IMR-90 (cell line): ENCODE data around the gene TBC1D17. TPM values are rescaled to one million over a fixed set of nuclear protein-coding genes. Genes with fewer than 3 reads are reported as not detected.

Source experiments
- ATAC-seq: fragments of 200-7000 bp; cut with Tn5 transposase; 2 replicates; pipeline ENCODE4 v1.9.1; 2020; ENCODE audit warnings: low read depth, mild to moderate bottlenecking, moderate library complexity
- BruUV-seq: library from RNA; stranded (reverse); fragments of 400-500 nt; replicated peaks from 2 replicates; lab custom pipeline; 2021; lab: Mats Ljungman, UMichigan
- CTCF ChIA-PET: fragments of 300-600 bp; formaldehyde crosslinking; extraction: SDS; loops from one replicate; lab custom pipeline; 2021; ENCODE audit warnings: antibody characterized with exemption; lab: Yijun Ruan, JAX
- POLR2A ChIA-PET: fragments of 300-600 bp; sonication (Branson Sonifier 250); formaldehyde crosslinking; loops from one replicate; lab custom pipeline; 2022; ENCODE audit warnings: antibody characterized with exemption; ENCODE audit not compliant: unreplicated experiment; lab: Charles Lee
- DNase-seq: peaks from one replicate; pipeline ENCODE4 v3.0.0; 2013
- H2AFZ ChIP-seq: replicated peaks from 2 replicates; pipeline ENCODE3; 2013; ENCODE audit warnings: low read length, mild to moderate bottlenecking; ENCODE audit not compliant: poor library complexity
- H2AK5ac ChIP-seq: 2 replicates; pipeline ENCODE4 v1.6.1; 2013; ENCODE audit warnings: low read depth, low read length, inconsistent platforms
- H2AK9ac ChIP-seq: replicated peaks from 2 replicates; pipeline ENCODE3; 2013; ENCODE audit warnings: mild to moderate bottlenecking, low read depth, low read length, moderate library complexity; ENCODE audit not compliant: poor library complexity
- H2BK120ac ChIP-seq: 2 replicates; pipeline ENCODE4 v1.6.1; 2013; ENCODE audit warnings: low read depth, low read length, inconsistent platforms
- H2BK15ac ChIP-seq: 3 replicates; pipeline ENCODE4 v1.6.1; 2013; ENCODE audit warnings: low read depth, low read length, inconsistent platforms
- H2BK20ac ChIP-seq: 2 replicates; pipeline ENCODE4 v1.6.1; 2013; ENCODE audit warnings: low read depth, mild to moderate bottlenecking, inconsistent platforms, low read length, moderate library complexity
- H2BK5ac ChIP-seq: 2 replicates; pipeline ENCODE4 v1.6.1; 2013; ENCODE audit warnings: mild to moderate bottlenecking, low read depth, low read length, inconsistent platforms; ENCODE audit not compliant: poor library complexity, severe bottlenecking
- H3K14ac ChIP-seq: replicated peaks from 2 replicates; pipeline ENCODE4 v1.6.1; 2013; ENCODE audit warnings: low read depth, low read length, inconsistent platforms
- H3K18ac ChIP-seq: 2 replicates; pipeline ENCODE4 v1.6.1; 2013; ENCODE audit warnings: low read depth, low read length, control low read depth
- H3K23ac ChIP-seq: 2 replicates; pipeline ENCODE4 v1.6.1; 2013; ENCODE audit warnings: low read depth, low read length, inconsistent platforms
- H3K27ac ChIP-seq: 2 replicates; pipeline ENCODE4 v1.5.1; 2013; ENCODE audit warnings: mild to moderate bottlenecking, control low read depth, low read length; ENCODE audit not compliant: insufficient read depth
- H3K27me3 ChIP-seq: 2 replicates; pipeline ENCODE4 v1.6.1; 2013; ENCODE audit warnings: low read length; ENCODE audit not compliant: control insufficient read depth, insufficient read depth
- H3K36me3 ChIP-seq: 2 replicates; pipeline ENCODE4 v1.6.1; 2013; ENCODE audit warnings: low read length, mixed read lengths; ENCODE audit not compliant: control insufficient read depth, insufficient read depth
- H3K4ac ChIP-seq: 2 replicates; pipeline ENCODE4 v1.6.1; 2013; ENCODE audit warnings: low read depth, low read length, inconsistent platforms
- H3K4me1 ChIP-seq: 2 replicates; pipeline ENCODE4 v1.6.1; 2013; ENCODE audit warnings: low read length, mixed read lengths; ENCODE audit not compliant: control insufficient read depth, insufficient read depth
- H3K4me2 ChIP-seq: 2 replicates; pipeline ENCODE4 v1.6.1; 2013; ENCODE audit warnings: low read depth, mild to moderate bottlenecking, control low read depth, low read length, moderate library complexity
- H3K4me3 ChIP-seq: 2 replicates; pipeline ENCODE4 v1.5.1; 2013; ENCODE audit warnings: low read depth, mild to moderate bottlenecking, control low read depth, low read length, moderate library complexity; ENCODE audit not compliant: insufficient read depth
- H3K56ac ChIP-seq: 2 replicates; pipeline ENCODE4 v1.6.1; 2013; ENCODE audit warnings: low read length, inconsistent platforms; ENCODE audit not compliant: insufficient read depth; ENCODE audit errors: extremely low read depth
- H3K79me1 ChIP-seq, 2 experiments: 2 replicates each; pipeline ENCODE4 v1.6.1; 2013; ENCODE audit warnings: low read length in 2 of 2, inconsistent platforms in 1 of 2, low read depth in 1 of 2
- H3K9ac ChIP-seq: 2 replicates; pipeline ENCODE4 v1.6.1; 2013; ENCODE audit warnings: low read depth, low read length, control low read depth
- H3K9me1 ChIP-seq: 2 replicates; pipeline ENCODE4 v1.6.1; 2013; ENCODE audit warnings: low read length, inconsistent platforms; ENCODE audit not compliant: insufficient read depth
- H3K9me3 ChIP-seq: 2 replicates; pipeline ENCODE4 v1.6.1; 2013; ENCODE audit warnings: low read length; ENCODE audit not compliant: control insufficient read depth, insufficient read depth
- H4K20me1 ChIP-seq: 2 replicates; pipeline ENCODE4 v1.6.1; 2013; ENCODE audit warnings: low read length, inconsistent platforms; ENCODE audit not compliant: insufficient read depth
- H4K5ac ChIP-seq: 2 replicates; pipeline ENCODE4 v1.6.1; 2013; ENCODE audit warnings: mild to moderate bottlenecking, low read depth, low read length, control low read depth
- H4K8ac ChIP-seq, 2 experiments: 2 replicates each; pipeline ENCODE4 v1.6.1; 2013; ENCODE audit warnings: low read depth in 2 of 2, low read length in 2 of 2, control low read depth in 1 of 2, inconsistent platforms in 1 of 2
- H4K91ac ChIP-seq: 2 replicates; pipeline ENCODE4 v1.6.1; 2013; ENCODE audit warnings: low read depth, low read length, inconsistent platforms; ENCODE audit not compliant: insufficient read depth
- BHLHE40 ChIP-seq: fragments of 150-350 bp; IDR thresholded peaks from 2 replicates; pipeline ENCODE4 v1.6.1; 2016; ENCODE audit warnings: mild to moderate bottlenecking, low read depth, low read length
- CHD1 ChIP-seq: IDR thresholded peaks from 2 replicates; pipeline ENCODE4 v1.6.1; 2012; ENCODE audit warnings: low read depth, low read length, improper control_type of control experiment
- FOS ChIP-seq: fragments of 150-350 bp; IDR thresholded peaks from 2 replicates; pipeline ENCODE4 v1.6.1; 2016; ENCODE audit warnings: low read depth, low read length
- POLR2A ChIP-seq: IDR thresholded peaks from 2 replicates; pipeline ENCODE4 v1.6.1; 2012; ENCODE audit warnings: mild to moderate bottlenecking, low read depth, low read length
- RAD21 ChIP-seq: IDR thresholded peaks from 2 replicates; pipeline ENCODE4 v1.6.1; 2012; ENCODE audit warnings: low read length, improper control_type of control experiment
- RFX5 ChIP-seq: IDR thresholded peaks from 2 replicates; pipeline ENCODE4 v1.8.0; 2012; ENCODE audit warnings: low read depth, mild to moderate bottlenecking, low read length, moderate library complexity
- SMC3 ChIP-seq: fragments of 150-350 bp; IDR thresholded peaks from 2 replicates; pipeline ENCODE4 v1.6.1; 2016; ENCODE audit warnings: low read depth, mild to moderate bottlenecking, antibody characterized with exemption, low read length, moderate library complexity
- WGBS, 2 experiments: methylation state at CpG; one replicate each; pipeline versions ENCODE4 v1.1.5 to v1.1.7; 2013; ENCODE audit warnings: missing lambda C conversion rate in 2 of 2; ENCODE audit not compliant: insufficient read length in 1 of 2; ENCODE audit errors: extremely low coverage in 2 of 2; 5-methylcytosine and 5-hydroxymethylcytosine counted together
- dilution Hi-C: fragments of 300-500 bp; cut with HindIII; formaldehyde crosslinking; loops from one replicate; pipeline ENCODE4 v1.14.3; 2018; ENCODE audit warnings: low sequenced_read_pairs; ENCODE audit not compliant: unreplicated experiment
- in situ Hi-C: fragments of 300-500 bp; cut with MboI; formaldehyde crosslinking; loops from 3 replicates; pipeline ENCODE4 v1.14.3; 2019; ENCODE audit warnings: low sequenced_read_pairs, inconsistent platforms, mixed read lengths
- intact Hi-C: fragments of 100-400 bp; cut with micrococcal nuclease; formaldehyde crosslinking; loops from 2 replicates; pipeline ENCODE4 v1.10.0; 2022
- polyA plus RNA-seq, 3 experiments: library from polyadenylated mRNA; depleted of rRNA; stranded (reverse); fragments of >200 nt; gene quantifications; 2 replicates each; pipeline ENCODE4 v1.2.3, GENCODE V29; 2012; ENCODE audit warnings: low replicate concordance in 1 of 3
- total RNA-seq: library from RNA; depleted of rRNA; stranded (reverse); fragments of >200 nt; gene quantifications from 2 replicates; pipeline ENCODE4 v1.2.3, GENCODE V29; 2012
- TF ChIP-seq, protein P1 (sequence below): conservative IDR thresholded peaks from 2 replicates; pipeline ENCODE4 v1.5.1; 2012; ENCODE audit warnings: mild to moderate bottlenecking, low read depth, low read length, improper control_type of control experiment
- TF ChIP-seq, protein P2 (sequence below): fragments of 150-350 bp; IDR thresholded peaks from 2 replicates; pipeline ENCODE4 v1.6.1; 2016; ENCODE audit warnings: low read depth, mild to moderate bottlenecking, low read length, moderate library complexity, borderline replicate concordance
- TF ChIP-seq, protein P3 (sequence below): fragments of 150-350 bp; IDR thresholded peaks from 2 replicates; pipeline ENCODE4 v1.6.1; 2017; ENCODE audit warnings: mild to moderate bottlenecking, antibody characterized with exemption, low read length, low read depth

TBC1D17 gene
- total and polyA plus RNA-seq, 2 of the 4 experiments (the other 2 are of a cell fraction) = 1.1 to 27.8 TPM

DNA sequence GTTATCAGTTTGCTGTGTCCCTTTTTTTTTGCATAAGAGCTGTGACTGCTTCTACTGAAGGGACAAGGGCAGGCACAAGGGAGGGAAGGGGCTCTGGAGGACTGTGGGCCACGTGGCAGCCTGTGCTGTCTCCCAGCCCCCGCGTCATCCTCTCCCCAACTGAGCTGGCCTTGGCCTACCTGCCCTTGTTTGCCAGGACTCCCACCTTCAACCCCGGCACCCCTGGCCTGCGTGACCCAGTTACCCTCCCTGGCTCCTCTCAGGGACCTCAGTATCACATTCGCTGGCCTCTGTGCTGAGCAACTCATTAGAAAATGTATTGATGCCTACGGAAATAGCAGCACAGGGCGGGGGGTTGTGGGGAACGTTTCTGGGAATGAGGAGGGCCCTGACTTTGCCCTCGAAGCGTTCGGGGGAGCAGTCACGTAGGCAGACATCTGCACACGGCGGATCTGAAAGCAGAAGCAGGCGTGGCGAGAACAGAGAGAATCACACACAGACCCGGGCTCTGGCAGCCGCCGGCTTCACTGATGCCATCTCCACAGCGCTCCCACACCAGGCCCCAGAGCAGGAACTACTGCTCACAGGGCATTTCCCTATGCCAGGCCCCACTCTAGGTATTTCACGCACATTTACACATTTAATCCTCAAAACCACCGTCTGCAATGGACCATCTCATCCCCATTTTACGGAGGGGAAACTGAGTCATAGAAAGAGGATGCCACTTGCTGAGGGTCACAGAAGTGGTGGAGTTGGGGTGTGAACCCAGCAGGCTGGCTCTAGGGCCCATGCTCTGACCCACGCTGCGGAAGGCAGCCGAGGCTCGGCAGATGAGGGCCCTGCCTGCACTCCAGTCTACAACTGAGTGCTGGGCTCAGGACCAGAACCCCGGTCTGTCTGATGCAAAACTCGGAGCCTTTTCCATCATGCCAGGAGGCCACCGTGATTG is 45.8 kb downstream of the TBC1D17 start (continued):
- no peak for TF ChIP-seq SMC3

DNA sequence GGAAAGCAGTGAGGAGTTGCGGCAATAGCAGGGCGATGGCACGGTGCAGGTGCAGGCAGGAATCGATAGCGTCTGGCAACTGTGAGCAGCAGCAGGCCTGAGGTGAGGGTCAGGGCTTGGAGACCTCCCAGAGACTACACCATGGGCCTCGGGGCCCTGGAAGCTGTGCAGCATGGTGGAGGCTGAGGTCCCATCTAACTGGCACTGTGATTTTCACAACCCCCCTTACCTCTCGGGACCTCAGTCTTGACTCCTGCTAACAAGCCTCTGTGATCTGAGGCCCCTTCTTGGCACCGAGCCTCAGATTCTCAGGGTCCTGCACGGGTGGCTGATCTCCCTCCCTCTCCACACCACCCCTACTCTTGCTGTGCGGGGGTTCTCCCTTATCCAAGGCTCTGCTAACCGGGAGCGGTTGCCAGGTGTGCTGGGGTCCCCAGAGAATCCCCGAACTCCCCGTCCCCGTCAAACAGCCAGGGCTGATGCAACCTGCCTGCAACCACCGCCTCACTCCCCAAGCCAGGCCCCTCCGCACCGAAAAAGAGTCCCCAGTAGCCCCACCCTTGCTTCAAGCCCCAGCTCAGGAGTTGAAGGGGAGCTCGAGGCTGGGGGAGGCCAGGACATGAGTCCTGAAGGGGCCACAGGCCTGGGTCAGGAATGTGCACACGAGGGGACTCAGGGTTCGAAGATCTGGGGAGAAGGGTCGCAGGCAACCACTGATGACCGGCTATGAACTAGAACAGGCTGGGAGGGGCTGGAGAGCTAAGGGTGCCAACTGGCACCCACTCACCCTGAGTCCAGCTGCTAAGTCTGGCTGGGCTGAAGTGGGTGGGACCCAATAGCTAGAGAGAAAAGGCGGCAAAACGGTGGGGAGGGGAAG is 46.7 kb downstream of the TBC1D17 start:
- Histone ChIP-seq H3K14ac (no peak overlapping the region), H4K20me1 (peaks cover 47% of the 10 kb centered on the region), H2BK120ac (no peak overlapping the region), H2BK5ac (no peak overlapping the region), H2AFZ (no peak overlapping the region), H4K91ac (no peak overlapping the region), H3K56ac (no peak overlapping the region), H3K27ac (no peak overlapping the region), H2AK5ac (no peak overlapping the region), H3K18ac (no peak overlapping the region), H3K9me1 (peaks cover 20% of the 10 kb centered on the region), H3K27me3 (no peaks in the 10 kb centered on the region), H2BK15ac (no peak overlapping the region), H3K79me1 (peaks cover 28 to 77% of the 10 kb centered on the region in 2 experiments), H4K8ac (no peak overlapping the region), H3K23ac (no peak overlapping the region), H3K4me1 (peaks cover 17% of the 10 kb centered on the region), H3K9me3 (no peaks in the 10 kb centered on the region), H3K4me3 (no peak overlapping the region), H3K36me3 (peaks cover 22% of the 10 kb centered on the region), H3K9ac (no peak overlapping the region), H2BK20ac (no peak overlapping the region), H3K4me2 (no peak overlapping the region), H3K4ac (no peak overlapping the region; the same call in 1 of the 2 replicates), H4K5ac (no peak overlapping the region), H2AK9ac (no peak overlapping the region)
- dilution Hi-C loops (no loop called here), in situ Hi-C loops (no loop called here), intact Hi-C loops (no loop called here)
- DNase-seq (no peak), ATAC-seq (no peak)
- TF ChIP-seq, protein P1, sequence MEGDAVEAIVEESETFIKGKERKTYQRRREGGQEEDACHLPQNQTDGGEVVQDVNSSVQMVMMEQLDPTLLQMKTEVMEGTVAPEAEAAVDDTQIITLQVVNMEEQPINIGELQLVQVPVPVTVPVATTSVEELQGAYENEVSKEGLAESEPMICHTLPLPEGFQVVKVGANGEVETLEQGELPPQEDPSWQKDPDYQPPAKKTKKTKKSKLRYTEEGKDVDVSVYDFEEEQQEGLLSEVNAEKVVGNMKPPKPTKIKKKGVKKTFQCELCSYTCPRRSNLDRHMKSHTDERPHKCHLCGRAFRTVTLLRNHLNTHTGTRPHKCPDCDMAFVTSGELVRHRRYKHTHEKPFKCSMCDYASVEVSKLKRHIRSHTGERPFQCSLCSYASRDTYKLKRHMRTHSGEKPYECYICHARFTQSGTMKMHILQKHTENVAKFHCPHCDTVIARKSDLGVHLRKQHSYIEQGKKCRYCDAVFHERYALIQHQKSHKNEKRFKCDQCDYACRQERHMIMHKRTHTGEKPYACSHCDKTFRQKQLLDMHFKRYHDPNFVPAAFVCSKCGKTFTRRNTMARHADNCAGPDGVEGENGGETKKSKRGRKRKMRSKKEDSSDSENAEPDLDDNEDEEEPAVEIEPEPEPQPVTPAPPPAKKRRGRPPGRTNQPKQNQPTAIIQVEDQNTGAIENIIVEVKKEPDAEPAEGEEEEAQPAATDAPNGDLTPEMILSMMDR = no peak
- no peak for TF ChIP-seq RAD21
- TF ChIP-seq RFX5 = no peak
- TF ChIP-seq POLR2A = no peak
- TF ChIP-seq, protein P2, sequence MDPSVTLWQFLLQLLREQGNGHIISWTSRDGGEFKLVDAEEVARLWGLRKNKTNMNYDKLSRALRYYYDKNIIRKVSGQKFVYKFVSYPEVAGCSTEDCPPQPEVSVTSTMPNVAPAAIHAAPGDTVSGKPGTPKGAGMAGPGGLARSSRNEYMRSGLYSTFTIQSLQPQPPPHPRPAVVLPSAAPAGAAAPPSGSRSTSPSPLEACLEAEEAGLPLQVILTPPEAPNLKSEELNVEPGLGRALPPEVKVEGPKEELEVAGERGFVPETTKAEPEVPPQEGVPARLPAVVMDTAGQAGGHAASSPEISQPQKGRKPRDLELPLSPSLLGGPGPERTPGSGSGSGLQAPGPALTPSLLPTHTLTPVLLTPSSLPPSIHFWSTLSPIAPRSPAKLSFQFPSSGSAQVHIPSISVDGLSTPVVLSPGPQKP = no peak
- TF ChIP-seq, protein P3, sequence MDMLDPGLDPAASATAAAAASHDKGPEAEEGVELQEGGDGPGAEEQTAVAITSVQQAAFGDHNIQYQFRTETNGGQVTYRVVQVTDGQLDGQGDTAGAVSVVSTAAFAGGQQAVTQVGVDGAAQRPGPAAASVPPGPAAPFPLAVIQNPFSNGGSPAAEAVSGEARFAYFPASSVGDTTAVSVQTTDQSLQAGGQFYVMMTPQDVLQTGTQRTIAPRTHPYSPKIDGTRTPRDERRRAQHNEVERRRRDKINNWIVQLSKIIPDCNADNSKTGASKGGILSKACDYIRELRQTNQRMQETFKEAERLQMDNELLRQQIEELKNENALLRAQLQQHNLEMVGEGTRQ = no peak
- no peak for TF ChIP-seq FOS
- TF ChIP-seq BHLHE40 = no peak
- no peak for TF ChIP-seq CHD1
- TF ChIP-seq SMC3 = no peak
- ChIA-PET CTCF (no interaction called here), POLR2A (no interaction called here)
- WGBS, 2 experiments = 71% methylated on average over 6 of the region's 25 CpGs; no CpG with 5 or more reads in 1 of the 2 experiments
- no TSS peak for BruUV-seq
